ENCODE measurements around the gene GRID2. TPM values are rescaled to one million over a fixed set of nuclear protein-coding genes. Genes with fewer than 3 reads are reported as not detected.

Gene GRID2
- total RNA-seq, 2 donors from 2014 or later: 0.16 TPM; not detected in 1

DNA sequence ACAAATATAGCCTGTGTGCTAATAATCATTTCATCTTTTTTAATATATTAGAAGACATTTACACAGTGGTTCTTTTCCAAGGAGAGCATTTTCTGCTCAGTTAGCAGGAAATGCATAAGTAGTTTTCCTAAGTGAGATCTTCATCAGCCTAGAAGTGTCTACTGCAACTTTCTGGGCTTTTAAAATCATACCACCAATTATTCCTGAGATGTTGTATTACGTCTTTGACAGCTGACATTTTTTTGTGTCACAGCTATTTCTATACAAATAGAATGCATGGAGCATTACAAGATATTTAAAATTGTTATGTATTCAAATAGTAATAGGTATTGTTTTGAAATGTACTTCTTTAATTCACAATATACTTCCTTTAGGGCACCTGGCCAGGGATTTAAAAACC is 158.0 kb downstream of the GRID2 start:
- no peaks in the 10 kb centered on the region for H3K4me1 ChIP-seq
- H3K27me3 ChIP-seq: no peaks in the 10 kb centered on the region
- H3K27ac ChIP-seq: no peak overlapping the region
- H3K9me3 ChIP-seq: no peaks in the 10 kb centered on the region
- no peak for DNase-seq (ENCODE audit: low spot score)
- H3K4me3 ChIP-seq: no peak overlapping the region
- no peaks in the 10 kb centered on the region for H3K36me3 ChIP-seq
- TF ChIP-seq, protein P1, sequence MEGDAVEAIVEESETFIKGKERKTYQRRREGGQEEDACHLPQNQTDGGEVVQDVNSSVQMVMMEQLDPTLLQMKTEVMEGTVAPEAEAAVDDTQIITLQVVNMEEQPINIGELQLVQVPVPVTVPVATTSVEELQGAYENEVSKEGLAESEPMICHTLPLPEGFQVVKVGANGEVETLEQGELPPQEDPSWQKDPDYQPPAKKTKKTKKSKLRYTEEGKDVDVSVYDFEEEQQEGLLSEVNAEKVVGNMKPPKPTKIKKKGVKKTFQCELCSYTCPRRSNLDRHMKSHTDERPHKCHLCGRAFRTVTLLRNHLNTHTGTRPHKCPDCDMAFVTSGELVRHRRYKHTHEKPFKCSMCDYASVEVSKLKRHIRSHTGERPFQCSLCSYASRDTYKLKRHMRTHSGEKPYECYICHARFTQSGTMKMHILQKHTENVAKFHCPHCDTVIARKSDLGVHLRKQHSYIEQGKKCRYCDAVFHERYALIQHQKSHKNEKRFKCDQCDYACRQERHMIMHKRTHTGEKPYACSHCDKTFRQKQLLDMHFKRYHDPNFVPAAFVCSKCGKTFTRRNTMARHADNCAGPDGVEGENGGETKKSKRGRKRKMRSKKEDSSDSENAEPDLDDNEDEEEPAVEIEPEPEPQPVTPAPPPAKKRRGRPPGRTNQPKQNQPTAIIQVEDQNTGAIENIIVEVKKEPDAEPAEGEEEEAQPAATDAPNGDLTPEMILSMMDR (IDR thresholded peaks at IDR 0.05): no peak

DNA sequence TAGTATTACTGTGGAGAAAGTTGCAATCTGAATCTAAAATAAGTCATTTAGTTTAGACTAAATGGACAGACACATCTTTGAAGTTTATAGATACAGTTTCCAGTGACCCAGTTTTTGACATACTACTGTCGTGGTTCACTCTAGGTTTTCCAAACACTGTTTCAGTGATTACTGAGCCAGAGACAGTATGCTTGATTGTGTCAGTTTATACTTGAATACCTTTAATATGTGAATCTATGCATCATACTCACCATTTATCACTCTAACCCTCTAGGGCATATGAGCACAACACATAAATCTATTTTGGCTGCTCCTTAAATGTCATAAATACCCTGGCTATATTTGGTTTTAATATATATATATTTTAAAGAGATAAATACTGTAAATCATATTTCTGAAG is 173.5 kb downstream of the GRID2 start:
- Histone ChIP-seq H3K9me3 (peaks cover 0 to 4% of the 10 kb centered on the region in 2 donors), H3K27ac (no peak overlapping the region), H3K4me1 (no peaks in the 10 kb centered on the region), H3K36me3 (no peaks in the 10 kb centered on the region), H3K27me3 (no peaks in the 10 kb centered on the region), H3K4me3 (no peak overlapping the region)
- DNase-seq (ENCODE audit: low spot score): no peak
- TF ChIP-seq, protein P1 (IDR thresholded peaks at IDR 0.05): no peak

DNA sequence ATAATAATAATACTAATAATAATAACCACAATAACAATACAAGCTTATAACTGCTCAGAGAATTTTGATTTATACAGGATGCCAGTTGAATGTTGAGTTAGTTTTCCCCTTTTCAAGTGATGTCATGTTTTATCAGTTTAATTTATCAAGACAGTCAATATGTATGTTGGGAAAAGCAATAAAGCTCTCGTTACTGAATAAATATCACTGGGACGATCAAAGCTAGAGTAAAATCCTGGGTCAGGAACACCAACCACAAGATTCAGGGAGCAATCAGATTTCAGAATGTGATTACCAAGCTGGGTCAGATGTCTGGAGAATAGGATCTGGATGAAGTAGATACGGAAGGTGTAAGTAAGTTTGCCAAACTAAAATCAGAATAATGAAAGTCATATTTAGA is 179.6 kb downstream of the GRID2 start:
- no peak overlapping the region for H3K27ac ChIP-seq
- no peak for DNase-seq (ENCODE audit: low spot score)
- no peak overlapping the region for H3K4me3 ChIP-seq
- H3K4me1 ChIP-seq: no peaks in the 10 kb centered on the region
- H3K36me3 ChIP-seq: no peaks in the 10 kb centered on the region
- H3K27me3 ChIP-seq: no peaks in the 10 kb centered on the region
- TF ChIP-seq, protein P1 (IDR thresholded peaks at IDR 0.05): no peak
- H3K9me3 ChIP-seq: peaks cover 0 to 4% of the 10 kb centered on the region in 2 donors

DNA sequence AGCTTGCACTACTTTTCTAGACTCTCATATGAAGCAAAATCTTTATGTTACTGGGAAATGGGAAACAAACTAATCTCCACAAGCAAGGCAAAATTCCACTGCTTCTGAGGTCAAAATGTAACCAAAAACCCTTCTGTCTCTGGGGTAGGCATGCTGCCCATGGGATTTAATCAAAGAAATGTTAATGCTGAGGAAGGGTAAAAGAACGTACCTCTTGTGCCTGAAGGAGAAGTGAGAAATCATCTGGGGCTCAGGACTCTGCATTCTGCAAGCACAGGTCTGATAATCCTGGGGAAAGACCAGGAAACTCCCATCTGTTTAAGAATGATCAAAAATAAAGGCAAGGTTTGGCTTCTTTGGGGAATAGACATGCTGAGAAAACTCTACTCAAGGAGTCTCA is 184.7 kb downstream of the GRID2 start:
- Histone ChIP-seq H3K27me3 (no peaks in the 10 kb centered on the region), H3K4me3 (no peak overlapping the region), H3K9me3 (no peaks in the 10 kb centered on the region), H3K27ac (no peak overlapping the region), H3K4me1 (no peaks in the 10 kb centered on the region), H3K36me3 (no peaks in the 10 kb centered on the region)
- TF ChIP-seq, protein P1 (IDR thresholded peaks at IDR 0.05): no peak
- no peak for DNase-seq (ENCODE audit: low spot score)

DNA sequence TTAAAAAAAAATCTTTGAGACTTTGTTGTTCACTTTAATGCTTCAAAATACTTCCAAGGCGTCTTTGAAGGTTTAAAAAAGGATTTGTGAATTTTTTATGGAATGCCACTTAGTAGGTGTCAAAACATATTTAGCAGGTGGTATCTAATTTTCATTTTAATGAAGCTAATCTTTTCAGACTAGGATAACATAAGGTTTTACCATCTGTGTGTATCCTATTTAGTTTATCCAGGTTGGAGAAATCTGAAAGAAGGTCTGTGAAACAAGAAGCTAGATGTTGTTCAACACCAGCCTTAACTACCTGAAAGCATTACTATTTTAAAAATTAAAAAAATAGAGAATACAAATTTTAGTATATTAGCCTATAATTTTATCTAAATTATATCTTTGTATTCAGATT is 193.4 kb downstream of the GRID2 start:
- Histone ChIP-seq H3K36me3 (no peaks in the 10 kb centered on the region), H3K27me3 (no peaks in the 10 kb centered on the region), H3K4me3 (no peak overlapping the region), H3K4me1 (no peaks in the 10 kb centered on the region), H3K27ac (no peak overlapping the region), H3K9me3 (no peaks in the 10 kb centered on the region)
- DNase-seq (ENCODE audit: low spot score): no peak
- TF ChIP-seq, protein P1 (IDR thresholded peaks at IDR 0.05): no peak

DNA sequence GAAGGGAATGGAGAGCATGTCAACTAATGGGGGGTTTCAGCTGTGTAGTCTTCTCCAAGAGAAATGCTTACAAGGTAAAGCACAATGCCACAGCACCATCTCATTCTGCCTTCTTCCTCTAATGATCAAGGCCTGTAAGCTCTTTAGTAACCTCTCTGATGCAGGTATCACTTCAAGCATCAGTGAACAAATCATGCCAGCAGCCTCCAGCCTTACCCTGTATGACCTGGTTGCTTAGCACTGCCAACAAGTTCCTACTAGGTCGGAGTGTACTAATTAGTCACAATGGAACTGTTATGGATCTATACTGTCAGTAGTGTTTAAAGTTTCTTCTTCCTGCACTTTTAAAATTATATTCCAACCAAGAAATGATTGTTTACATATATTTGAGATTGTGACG is 197.7 kb downstream of the GRID2 start:
- Histone ChIP-seq H3K4me3 (no peak overlapping the region), H3K27ac (no peak overlapping the region), H3K9me3 (no peaks in the 10 kb centered on the region), H3K27me3 (no peaks in the 10 kb centered on the region), H3K4me1 (no peaks in the 10 kb centered on the region), H3K36me3 (no peaks in the 10 kb centered on the region)
- DNase-seq (ENCODE audit: low spot score): no peak
- TF ChIP-seq, protein P1 (IDR thresholded peaks at IDR 0.05): no peak
